Coronary artery (tissue), 2 donors: ENCODE results near the gene CD300H.

ENCODE experiments used
- DNase-seq: peaks from one replicate; pipeline ENCODE4 v3.0.0-alpha.2; 2017; ENCODE audit warnings: low spot score
- H3K27ac ChIP-seq, 2 donors: fragments of 200-600 bp; sonication (generic); one replicate each; pipeline ENCODE4 v1.5.1; 2016 to 2019
- H3K4me3 ChIP-seq: fragments of 200-600 bp; sonication (generic); 2 replicates; pipeline ENCODE4 v1.5.1; 2016; ENCODE audit warnings: mild to moderate bottlenecking, moderate library complexity
- TF ChIP-seq, protein P1 (sequence below): fragments of 200-600 bp; sonication (generic); IDR thresholded peaks from one replicate; pipeline ENCODE4 v1.5.1; 2019; ENCODE audit warnings: antibody characterized with exemption

Gene CD300H

DNA sequence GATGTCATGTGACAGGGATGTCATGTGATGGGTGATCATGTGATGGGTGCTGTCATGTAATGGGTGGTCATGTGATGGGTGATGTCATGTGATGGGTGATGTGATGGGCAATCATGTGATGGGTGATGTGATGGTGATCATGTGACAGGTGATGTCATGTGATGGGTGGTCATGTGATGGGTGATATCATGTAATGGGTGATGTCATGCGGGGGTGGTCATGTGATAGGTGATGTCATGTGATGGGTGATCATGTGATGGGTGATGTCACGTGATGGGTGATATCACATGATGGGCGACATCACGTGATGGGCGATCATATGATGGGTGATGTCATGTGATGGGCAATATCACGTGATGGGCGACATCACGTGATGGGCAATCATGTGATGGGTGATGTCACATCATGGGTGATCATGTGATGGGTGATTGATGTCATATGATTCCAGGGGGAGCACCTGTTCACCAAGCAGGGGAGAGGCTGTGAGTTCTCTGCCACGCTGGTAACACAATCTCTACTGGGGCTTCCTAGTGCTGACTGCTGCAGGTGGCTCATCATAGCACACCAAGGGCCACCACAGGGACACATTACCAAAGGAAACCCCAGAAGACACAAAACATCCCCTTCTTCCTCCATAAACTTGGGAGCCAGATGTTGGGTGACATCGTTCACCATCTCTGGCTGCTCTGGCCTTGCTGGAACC lies 52.5 kb downstream of the CD300H start:
- no peak overlapping the region for H3K4me3 ChIP-seq
- H3K27ac ChIP-seq: no peak overlapping the region
- peak; percentile 41 for DNase-seq
- TF ChIP-seq, protein P1, sequence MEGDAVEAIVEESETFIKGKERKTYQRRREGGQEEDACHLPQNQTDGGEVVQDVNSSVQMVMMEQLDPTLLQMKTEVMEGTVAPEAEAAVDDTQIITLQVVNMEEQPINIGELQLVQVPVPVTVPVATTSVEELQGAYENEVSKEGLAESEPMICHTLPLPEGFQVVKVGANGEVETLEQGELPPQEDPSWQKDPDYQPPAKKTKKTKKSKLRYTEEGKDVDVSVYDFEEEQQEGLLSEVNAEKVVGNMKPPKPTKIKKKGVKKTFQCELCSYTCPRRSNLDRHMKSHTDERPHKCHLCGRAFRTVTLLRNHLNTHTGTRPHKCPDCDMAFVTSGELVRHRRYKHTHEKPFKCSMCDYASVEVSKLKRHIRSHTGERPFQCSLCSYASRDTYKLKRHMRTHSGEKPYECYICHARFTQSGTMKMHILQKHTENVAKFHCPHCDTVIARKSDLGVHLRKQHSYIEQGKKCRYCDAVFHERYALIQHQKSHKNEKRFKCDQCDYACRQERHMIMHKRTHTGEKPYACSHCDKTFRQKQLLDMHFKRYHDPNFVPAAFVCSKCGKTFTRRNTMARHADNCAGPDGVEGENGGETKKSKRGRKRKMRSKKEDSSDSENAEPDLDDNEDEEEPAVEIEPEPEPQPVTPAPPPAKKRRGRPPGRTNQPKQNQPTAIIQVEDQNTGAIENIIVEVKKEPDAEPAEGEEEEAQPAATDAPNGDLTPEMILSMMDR: no peak

GRCh38 chr17:74513987-74514631 lies 53.2 kb downstream of the CD300H start:
- Histone ChIP-seq H3K4me3 (no peak overlapping the region), H3K27ac (no peak overlapping the region)
- DNase-seq: no peak
- TF ChIP-seq, protein P1: no peak

GRCh38 chr17:74512624-74513091 lies 54.7 kb downstream of the CD300H start:
- no peak for DNase-seq
- Histone ChIP-seq H3K4me3 (no peak overlapping the region), H3K27ac (no peak overlapping the region)
- TF ChIP-seq, protein P1: no peak

GRCh38 chr17:74512036-74512435 lies 55.3 kb downstream of the CD300H start:
- Histone ChIP-seq H3K4me3 (no peak overlapping the region), H3K27ac (no peak overlapping the region)
- DNase-seq: no peak
- TF ChIP-seq, protein P1: no peak
